Measurements from ENCODE around the gene UNC13A. TPM values are rescaled to one million over a fixed set of nuclear protein-coding genes. Genes with fewer than 3 reads are reported as not detected.

Gene UNC13A
- total RNA-seq, 1 experiment from 2014 or later = 0.21 TPM

GRCh38 chr19:17625043-17625442, 63.1 kb downstream of the UNC13A start:
- Mint-ChIP-seq H3K9me3 (ENCODE audit: unreplicated experiment) (peaks cover 20% of the 10 kb centered on the region), H3K27ac (ENCODE audit: low read depth, unreplicated experiment) (no peak overlapping the region), H3K27me3 (ENCODE audit: insufficient read depth, unreplicated experiment) (no peaks in the 10 kb centered on the region), H3K4me1 (ENCODE audit: insufficient read depth, unreplicated experiment) (no peaks in the 10 kb centered on the region), H3K36me3 (ENCODE audit: insufficient read depth, unreplicated experiment) (no peaks in the 10 kb centered on the region), H3K4me3 (ENCODE audit: unreplicated experiment) (no peak overlapping the region)
- no peak for TF ChIP-seq CTCF (IDR thresholded peaks at IDR 0.05; ENCODE audit: unreplicated experiment)
- DNase-seq (ENCODE audit: unreplicated experiment) = no peak
- ChIA-PET POLR2A (no interaction called here), CTCF (no interaction called here)
- intact Hi-C loops (cut with micrococcal nuclease) = no loop called here
- no TSS peak for BruUV-seq (replicated peaks)

- Mint-ChIP-seq H3K27ac (ENCODE audit: low read depth, unreplicated experiment) (no peak overlapping the region), H3K36me3 (ENCODE audit: insufficient read depth, unreplicated experiment) (no peaks in the 10 kb centered on the region), H3K9me3 (ENCODE audit: unreplicated experiment) (peaks cover 20% of the 10 kb centered on the region), H3K4me1 (ENCODE audit: insufficient read depth, unreplicated experiment) (no peaks in the 10 kb centered on the region), H3K27me3 (ENCODE audit: insufficient read depth, unreplicated experiment) (no peaks in the 10 kb centered on the region), H3K4me3 (ENCODE audit: unreplicated experiment) (no peak overlapping the region)
- ChIA-PET POLR2A (no interaction called here), CTCF (no interaction called here)
- no peak for DNase-seq (ENCODE audit: unreplicated experiment)
- no TSS peak for BruUV-seq (replicated peaks)
- intact Hi-C loops (cut with micrococcal nuclease) = no loop called here
- TF ChIP-seq CTCF (IDR thresholded peaks at IDR 0.05; ENCODE audit: unreplicated experiment) = no peak
These were observed 63.7 kb downstream of the UNC13A start for GRCh38 chr19:17624314-17624991.

DNA sequence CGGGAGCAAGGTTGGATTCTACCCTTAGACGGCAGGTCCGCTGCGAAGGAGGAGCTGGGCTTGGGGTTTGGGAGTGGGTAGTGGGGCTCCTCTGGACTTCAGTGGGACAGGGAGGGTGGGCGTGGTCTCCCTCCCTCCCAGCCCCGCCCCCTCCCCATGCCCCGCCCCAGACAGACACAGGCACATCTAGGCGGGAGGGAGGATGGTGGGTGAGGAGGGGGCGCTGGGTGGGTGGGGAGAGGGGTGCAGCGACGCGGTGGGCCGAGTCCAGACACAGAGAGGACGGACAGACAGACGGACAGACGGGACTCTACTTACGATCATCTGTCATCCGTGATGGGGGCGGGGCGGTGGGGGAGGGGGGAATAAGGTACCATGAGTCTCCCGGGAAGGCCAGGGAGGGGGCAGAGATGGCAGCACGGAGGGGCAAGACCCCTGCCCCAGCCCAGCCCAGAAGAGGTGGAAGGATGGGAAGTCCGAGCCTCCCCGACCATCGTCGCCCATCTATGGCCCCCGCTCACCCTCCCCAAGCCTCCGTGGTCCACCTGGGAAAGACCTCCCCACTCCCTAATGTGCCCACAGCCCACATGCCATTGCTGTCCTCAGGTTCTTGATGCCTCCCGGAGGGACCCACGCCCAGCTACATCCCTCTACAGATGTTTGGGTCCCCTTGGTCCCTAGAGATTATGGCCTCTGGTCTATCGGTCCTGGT, 64.8 kb downstream of the UNC13A start:
- H3K9me3 Mint-ChIP-seq (ENCODE audit: unreplicated experiment) = peaks cover 20% of the 10 kb centered on the region
- BruUV-seq (replicated peaks) = no TSS peak

More for the DNA sequence above, 64.8 kb downstream of the UNC13A start:
- TF ChIP-seq CTCF (IDR thresholded peaks at IDR 0.05; ENCODE audit: unreplicated experiment) = no peak
- H3K4me3 Mint-ChIP-seq (ENCODE audit: unreplicated experiment) = no peak overlapping the region
- intact Hi-C loops (cut with micrococcal nuclease) = no loop called here
- CTCF ChIA-PET = no interaction called here
- POLR2A ChIA-PET = interaction anchor here (0.5 kb wide), 1 partner anchor 17 kb away, joined by 3 read pairs; no protein-coding TSS in a partner anchor
- H3K27me3 Mint-ChIP-seq (ENCODE audit: insufficient read depth, unreplicated experiment) = peaks cover under 1% of the 10 kb centered on the region
- no peaks in the 10 kb centered on the region for H3K4me1 Mint-ChIP-seq (ENCODE audit: insufficient read depth, unreplicated experiment)
- no peak overlapping the region for H3K27ac Mint-ChIP-seq (ENCODE audit: low read depth, unreplicated experiment)
- DNase-seq (ENCODE audit: unreplicated experiment) = no peak
- H3K36me3 Mint-ChIP-seq (ENCODE audit: insufficient read depth, unreplicated experiment) = no peaks in the 10 kb centered on the region
